ENCODE measurements around the gene RPS5.

GRCh38 chr19:58409010-58409790 lies 22.1 kb downstream of the RPS5 start:
- TF ChIP-seq, protein P1, sequence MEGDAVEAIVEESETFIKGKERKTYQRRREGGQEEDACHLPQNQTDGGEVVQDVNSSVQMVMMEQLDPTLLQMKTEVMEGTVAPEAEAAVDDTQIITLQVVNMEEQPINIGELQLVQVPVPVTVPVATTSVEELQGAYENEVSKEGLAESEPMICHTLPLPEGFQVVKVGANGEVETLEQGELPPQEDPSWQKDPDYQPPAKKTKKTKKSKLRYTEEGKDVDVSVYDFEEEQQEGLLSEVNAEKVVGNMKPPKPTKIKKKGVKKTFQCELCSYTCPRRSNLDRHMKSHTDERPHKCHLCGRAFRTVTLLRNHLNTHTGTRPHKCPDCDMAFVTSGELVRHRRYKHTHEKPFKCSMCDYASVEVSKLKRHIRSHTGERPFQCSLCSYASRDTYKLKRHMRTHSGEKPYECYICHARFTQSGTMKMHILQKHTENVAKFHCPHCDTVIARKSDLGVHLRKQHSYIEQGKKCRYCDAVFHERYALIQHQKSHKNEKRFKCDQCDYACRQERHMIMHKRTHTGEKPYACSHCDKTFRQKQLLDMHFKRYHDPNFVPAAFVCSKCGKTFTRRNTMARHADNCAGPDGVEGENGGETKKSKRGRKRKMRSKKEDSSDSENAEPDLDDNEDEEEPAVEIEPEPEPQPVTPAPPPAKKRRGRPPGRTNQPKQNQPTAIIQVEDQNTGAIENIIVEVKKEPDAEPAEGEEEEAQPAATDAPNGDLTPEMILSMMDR (conservative IDR thresholded peaks at IDR 0.05 in 1 of 2, IDR thresholded peaks at IDR 0.05 in 1 of 2; ENCODE audit: low read depth in 1 of 2, low read length in 2 of 2), result peak in 1 of 2 donors; percentile 3
- no peak for TF ChIP-seq EZH2 (IDR thresholded peaks at IDR 0.05; ENCODE audit: low read length, missing control alignments)

Measured in fibroblast of lung (primary cell).